H1 (cell line): ENCODE results near the gene TMEM253.

Experiments
- EP300 ChIP-seq, 2 experiments: IDR thresholded peaks; 1 replicate in 1 of 2; 2 replicates in 1 of 2; pipeline ENCODE4 v1.6.1; 2011 to 2012; ENCODE audit warnings: low read depth in 2 of 2, low read length in 2 of 2, mild to moderate bottlenecking in 2 of 2, borderline replicate concordance in 1 of 2, inconsistent platforms in 1 of 2, moderate library complexity in 1 of 2
- GABPA ChIP-seq: IDR thresholded peaks from 2 replicates; pipeline ENCODE4 v1.6.1; 2011; ENCODE audit warnings: mild to moderate bottlenecking, low read length, moderate library complexity, borderline replicate concordance; ENCODE audit not compliant: insufficient read depth
- POLR2A ChIP-seq, 2 experiments: IDR thresholded peaks; 1 replicate in 1 of 2; 2 replicates in 1 of 2; pipeline ENCODE4 v1.6.1; 2011; ENCODE audit warnings: low read depth in 2 of 2, low read length in 2 of 2, mild to moderate bottlenecking in 2 of 2; ENCODE audit errors: control extremely low read depth in 1 of 2
- SIN3A ChIP-seq, 2 experiments: IDR thresholded peaks in 1 of 2; conservative IDR thresholded peaks in 1 of 2; 2 replicates each; pipeline ENCODE4 v1.6.1; 2011 to 2012; ENCODE audit warnings: low read length in 2 of 2, improper control_type of control experiment in 1 of 2, low read depth in 1 of 2, mild to moderate bottlenecking in 1 of 2
- TF ChIP-seq, protein P1 (sequence below), 3 experiments: IDR thresholded peaks; 1 replicate in 2 of 3; 2 replicates in 1 of 3; pipeline versions ENCODE4 v1.5.1 to v1.6.1; 2011; ENCODE audit warnings: low read length in 3 of 3, mild to moderate bottlenecking in 3 of 3, inconsistent platforms in 2 of 3, low read depth in 1 of 3, moderate library complexity in 1 of 3; ENCODE audit not compliant: insufficient read depth in 1 of 3; ENCODE audit errors: control extremely low read depth in 1 of 3

DNA sequence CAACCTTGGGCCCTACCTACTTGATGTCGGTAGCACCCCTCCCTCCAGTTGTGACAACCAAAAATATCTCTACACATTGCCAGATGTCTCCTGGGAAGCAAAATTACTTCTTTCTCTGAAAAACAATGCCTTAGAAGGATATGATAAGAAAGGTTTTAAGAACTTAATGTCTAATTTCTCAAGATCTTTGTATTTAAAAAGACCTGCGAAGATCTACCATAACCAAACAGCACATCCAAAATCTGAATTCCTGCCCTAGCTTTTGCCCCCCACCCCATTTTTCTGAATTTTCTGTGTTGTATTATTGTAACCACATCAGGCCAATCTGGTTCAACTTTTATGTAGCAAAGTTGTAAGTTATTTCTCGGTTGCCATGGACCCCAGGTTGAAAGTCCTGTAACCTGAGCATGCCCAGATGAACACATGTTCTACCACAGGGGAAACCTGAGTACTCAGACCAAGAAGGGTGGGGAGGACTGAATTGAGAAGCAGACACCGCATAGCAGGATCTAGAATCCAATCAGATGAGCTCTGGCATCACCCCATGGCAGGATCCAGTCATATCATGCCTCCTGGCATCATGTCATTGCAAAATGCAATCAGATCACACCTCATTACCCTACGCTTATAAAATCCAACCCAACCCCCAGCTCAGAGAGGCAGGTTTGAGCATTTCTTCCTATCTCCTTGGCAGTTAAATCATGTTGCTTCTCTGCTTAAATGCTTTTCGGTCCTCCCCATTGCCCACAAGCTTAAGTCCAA is 8.7 kb downstream of the TMEM253 start:
- TF ChIP-seq POLR2A (IDR thresholded peaks at IDR 0.05; ENCODE audit: control extremely low read depth in 1 of 2, low read depth in 2 of 2, low read length in 2 of 2) (no peak), EP300 (IDR thresholded peaks at IDR 0.05; ENCODE audit: borderline replicate concordance in 1 of 2, low read depth in 2 of 2, low read length in 2 of 2) (no peak), SIN3A (conservative IDR thresholded peaks at IDR 0.05 in 1 of 2, IDR thresholded peaks at IDR 0.05 in 1 of 2; ENCODE audit: low read depth in 1 of 2, low read length in 2 of 2) (no peak), GABPA (no peak)
- TF ChIP-seq, protein P1, sequence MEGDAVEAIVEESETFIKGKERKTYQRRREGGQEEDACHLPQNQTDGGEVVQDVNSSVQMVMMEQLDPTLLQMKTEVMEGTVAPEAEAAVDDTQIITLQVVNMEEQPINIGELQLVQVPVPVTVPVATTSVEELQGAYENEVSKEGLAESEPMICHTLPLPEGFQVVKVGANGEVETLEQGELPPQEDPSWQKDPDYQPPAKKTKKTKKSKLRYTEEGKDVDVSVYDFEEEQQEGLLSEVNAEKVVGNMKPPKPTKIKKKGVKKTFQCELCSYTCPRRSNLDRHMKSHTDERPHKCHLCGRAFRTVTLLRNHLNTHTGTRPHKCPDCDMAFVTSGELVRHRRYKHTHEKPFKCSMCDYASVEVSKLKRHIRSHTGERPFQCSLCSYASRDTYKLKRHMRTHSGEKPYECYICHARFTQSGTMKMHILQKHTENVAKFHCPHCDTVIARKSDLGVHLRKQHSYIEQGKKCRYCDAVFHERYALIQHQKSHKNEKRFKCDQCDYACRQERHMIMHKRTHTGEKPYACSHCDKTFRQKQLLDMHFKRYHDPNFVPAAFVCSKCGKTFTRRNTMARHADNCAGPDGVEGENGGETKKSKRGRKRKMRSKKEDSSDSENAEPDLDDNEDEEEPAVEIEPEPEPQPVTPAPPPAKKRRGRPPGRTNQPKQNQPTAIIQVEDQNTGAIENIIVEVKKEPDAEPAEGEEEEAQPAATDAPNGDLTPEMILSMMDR (IDR thresholded peaks at IDR 0.05; ENCODE audit: control extremely low read depth in 1 of 3, insufficient read depth in 1 of 3, low read depth in 1 of 3, low read length in 3 of 3), result no peak
